HG02870 (cell line): ENCODE results near the gene ZNF436.
A peak's percentile ranks its signal among the peaks of the same experiment; 100 is the strongest.

Experiments
- ATAC-seq: cut with Tn5 transposase; IDR thresholded peaks from one replicate; pipeline ENCODE4 v1.9.1; 2021; ENCODE audit warnings: mild to moderate bottlenecking, moderate library complexity; ENCODE audit not compliant: unreplicated experiment

Gene ZNF436

DNA sequence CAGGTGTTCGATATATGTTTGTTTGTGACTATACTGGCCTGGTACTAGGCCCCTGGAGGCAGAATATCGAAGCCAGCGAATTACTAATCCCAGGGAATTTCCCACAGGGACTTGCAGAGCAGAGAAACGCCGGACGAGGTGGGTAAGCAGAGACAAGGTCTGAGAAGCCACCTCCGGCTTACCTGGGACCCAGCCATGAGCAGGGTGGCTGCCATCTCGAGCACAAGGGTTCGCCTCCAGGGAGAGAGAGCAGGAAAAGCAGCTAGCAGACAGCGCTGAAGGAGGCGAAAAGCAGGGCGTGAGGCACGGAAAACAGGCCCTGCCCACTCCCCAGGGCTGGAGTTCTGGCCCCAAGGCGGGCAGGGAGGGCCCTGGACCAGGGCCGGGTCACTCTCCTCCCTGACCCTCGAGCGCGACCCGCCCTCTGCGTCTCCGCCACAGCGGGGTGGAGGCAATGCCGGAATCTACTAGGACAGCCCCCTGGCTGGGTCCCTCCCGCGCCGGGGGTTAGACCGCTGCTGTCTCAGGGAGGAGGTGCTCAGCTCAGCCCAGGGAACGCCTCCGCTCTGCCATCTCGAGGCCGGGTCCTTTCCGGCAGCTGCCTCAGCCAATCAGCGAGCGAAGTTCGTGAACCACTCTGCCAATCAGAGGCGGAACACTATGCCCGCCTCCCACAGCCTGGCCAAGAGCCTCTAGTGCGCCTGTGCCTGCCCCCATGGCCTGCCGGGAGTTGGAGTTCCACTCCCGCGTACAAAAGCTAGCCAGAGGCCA is 1.7 kb downstream of the ZNF436 start:
- peak; percentile 93 for ATAC-seq

DNA sequence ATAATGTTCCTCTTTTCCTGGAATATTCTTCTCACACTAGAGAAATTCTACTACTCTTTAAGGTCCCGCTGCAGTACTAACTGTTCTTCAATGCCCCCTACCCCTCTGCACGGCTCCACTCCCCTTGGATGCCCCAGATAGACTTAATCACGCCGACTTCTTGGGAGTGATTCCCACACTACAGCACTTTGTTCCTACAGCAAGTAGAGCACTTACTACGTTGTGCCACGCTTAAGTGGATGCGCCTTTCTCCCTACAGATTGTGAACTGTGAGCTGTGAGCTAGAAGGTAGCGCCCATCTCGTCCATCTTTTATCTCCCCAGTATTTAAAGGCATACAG is 2.2 kb downstream of the ZNF436 start:
- no peak for ATAC-seq

DNA sequence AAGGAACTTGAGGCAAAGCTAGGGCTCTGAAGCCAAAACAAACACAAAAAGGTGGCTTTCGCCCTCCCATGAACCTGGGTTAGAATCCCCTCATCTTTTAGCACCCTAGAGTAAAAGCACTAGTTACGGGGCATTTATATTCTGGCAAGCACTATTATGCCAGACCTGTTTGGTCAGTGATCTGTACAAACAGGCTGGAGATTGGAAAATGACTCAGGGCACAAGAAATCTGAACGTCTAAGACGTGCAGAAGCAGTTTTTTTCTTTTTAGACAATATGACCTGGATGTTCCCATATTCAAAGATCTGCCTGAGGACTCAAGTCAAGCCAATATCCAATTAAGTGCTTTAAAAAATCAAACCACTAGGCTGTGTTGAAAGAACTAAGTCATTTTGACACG is 3.0 kb downstream of the ZNF436 start:
- ATAC-seq, result no peak

DNA sequence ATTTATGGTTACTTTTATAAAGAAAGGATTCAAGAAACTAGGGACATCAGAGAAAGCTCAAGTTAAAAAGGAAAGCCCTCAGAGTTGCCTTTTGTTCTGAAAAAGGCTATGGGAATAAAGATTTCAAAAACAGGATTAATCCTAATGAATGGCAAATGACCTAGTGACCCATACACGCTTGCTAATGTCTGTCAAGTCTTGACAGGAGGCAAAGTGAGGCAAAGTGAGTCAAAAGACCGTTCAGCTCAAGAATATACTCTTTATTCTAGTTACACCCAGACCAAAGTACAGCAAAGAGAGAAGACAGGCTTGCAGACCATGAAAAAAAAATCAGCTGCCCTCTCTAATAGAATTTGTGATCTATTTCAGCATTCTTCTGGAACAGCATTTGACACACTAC is 3.5 kb downstream of the ZNF436 start:
- no peak for ATAC-seq

DNA sequence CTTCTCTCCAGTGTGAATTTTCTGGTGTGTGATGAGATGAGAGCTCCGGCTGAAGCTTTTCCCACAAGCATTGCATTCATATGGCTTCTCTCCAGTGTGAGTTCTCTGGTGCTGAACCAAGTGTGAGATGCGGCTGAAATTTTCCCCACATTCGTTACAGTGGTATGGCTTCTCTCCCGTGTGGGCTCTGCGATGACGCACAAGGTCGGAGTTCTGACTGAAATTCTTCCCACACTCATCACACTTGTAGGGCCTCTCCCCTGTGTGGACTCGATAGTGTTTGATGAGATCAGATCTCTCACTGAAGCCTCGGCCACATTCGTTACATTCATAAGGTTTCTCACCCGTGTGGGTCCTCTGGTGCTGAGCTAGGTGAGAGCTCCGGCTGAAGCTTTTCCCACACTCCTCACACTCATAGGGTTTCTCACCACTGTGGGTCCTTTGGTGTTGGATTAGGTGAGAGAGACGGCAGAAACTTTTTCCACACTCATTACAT is 7.4 kb downstream of the ZNF436 start:
- no peak for ATAC-seq

DNA sequence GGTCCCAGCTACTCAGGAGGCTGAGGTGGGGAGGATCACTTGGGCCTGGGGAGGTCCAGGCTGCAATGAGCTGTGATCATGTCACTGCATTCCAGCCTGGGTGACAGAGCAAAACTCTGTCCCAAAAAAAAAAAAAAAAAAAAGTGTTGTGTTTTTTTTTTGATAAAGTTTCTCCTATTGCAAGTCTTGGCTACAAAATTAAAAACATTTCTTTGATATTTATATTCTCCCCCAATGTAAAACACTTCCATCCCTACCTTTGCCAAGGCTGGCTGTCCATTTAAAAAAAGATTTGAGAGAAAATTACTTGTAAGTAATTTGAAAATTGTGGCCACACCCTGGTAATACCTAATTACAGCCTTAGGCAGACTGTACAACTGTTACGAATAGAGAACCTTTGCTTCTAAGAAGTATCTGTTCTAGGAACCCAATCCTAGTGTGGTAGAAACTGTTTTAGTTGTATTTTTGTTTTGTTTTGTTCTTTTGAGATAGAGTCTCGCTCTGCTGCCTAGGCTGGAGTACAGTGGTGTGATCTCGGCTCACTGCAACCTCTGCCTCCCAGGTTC is 11.2 kb downstream of the ZNF436 start:
- ATAC-seq, result no peak

DNA sequence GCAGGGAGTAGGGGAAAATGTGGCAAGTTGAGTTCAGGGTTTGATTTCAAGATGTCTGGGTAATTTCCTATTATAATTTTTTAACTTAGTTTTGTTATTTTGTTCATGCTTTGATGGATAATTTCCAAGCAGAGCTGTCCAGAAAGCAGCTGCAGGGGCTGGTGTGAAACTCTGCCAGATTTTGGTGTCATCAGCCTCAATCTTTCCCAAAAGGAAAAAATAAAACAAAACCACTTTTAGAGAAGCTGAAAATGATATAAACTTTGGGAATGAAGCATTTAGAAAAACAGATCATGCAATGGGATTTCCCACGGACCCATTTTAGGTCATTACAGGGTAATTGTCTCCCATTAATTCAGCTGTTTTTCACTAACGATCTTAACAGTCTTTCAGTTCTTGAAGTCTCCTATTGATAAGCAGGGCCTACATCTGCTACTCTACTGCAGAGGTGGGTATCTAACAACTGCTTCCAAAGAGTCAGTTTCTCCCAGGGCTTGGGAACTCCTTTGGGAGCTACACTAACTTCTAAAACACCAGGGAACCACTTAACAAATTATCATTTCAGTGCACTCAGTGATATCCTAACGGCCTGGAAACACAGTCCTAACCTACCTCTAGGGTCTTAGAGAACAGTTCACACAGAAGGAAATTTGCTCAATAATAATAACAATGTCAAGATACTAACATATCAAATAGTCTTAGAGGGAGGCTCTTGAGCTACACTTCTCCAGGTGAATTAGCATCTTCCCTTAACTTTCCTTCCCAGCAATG is 12.3 kb downstream of the ZNF436 start:
- ATAC-seq, result no peak

DNA sequence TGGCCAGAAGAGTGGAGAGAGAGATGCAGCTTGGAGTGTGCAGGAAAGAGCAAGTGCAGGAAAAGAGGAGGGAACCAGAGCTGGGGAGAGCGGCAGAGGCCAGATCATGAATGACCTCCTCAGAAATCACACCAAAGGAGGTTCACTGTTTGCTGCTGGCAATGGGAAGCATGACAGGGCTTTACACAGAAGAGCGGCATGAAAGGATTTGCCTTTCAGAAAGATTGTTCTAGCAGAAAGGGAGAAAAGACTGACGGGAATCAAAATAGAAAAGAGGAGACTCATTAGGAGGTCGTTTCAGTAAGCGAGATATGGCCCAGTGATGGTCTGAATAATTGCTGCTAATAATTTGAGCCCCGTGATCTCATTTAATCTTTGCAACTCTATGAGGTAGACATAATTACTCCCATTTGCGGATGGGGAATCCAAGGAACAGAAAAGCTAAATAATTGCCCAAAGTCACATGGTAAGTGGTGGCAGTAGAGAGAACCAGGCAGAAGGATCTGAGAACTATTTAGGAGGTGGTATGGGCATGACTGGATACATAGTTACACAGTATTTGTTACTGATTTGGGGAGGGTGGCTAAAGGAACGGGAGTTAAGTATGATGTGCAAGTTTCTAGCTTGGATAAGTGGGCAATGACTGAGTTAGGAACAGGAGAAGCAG is 13.0 kb downstream of the ZNF436 start:
- ATAC-seq, result no peak

DNA sequence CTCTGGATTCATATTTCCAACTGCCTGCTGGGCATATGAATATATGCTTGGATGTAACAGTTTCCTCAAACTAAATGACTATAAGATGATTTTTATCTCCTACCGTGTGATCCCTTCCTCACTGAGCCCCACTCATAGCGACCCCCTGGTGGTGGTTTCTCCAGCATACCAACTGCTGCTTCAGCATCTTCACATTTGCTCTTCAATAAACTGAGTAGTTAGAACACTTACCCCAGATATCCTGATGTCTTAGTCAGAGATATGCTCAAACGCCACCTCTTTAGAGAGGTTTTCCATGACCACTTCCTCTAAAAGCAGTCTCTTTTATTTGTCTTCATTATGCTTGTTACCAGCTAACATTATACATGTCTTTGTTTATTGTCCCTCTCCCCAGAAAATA is 15.4 kb downstream of the ZNF436 start:
- no peak for ATAC-seq

DNA sequence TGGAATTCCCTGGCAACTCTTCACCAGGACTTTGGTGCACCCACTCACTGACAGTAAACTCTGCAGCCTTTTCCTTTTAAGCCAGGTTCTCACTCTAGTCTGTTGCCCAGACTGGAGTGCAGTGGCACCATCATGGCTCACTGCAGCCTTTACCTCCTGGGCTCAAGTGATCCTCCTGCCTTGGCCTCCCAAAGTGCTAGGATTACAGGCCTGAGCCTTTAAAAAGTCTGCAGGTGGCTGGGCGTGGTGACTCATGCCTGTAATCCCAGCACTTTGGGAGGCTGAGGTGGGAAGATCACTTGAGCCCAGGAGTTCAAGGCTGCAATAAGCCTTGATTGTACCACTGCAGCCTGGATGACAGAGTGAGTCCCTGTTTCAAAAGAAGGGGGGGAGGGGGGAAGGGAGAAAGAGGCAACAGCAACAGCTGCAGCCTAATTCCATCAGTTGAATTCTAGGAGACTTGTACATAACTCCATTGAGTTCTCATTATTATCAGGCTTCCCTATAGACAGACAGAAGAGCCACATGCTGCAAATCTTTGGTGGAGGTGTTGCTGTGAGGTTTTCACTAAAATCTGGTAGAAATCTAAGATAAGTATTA is 17.4 kb downstream of the ZNF436 start:
- no peak for ATAC-seq

DNA sequence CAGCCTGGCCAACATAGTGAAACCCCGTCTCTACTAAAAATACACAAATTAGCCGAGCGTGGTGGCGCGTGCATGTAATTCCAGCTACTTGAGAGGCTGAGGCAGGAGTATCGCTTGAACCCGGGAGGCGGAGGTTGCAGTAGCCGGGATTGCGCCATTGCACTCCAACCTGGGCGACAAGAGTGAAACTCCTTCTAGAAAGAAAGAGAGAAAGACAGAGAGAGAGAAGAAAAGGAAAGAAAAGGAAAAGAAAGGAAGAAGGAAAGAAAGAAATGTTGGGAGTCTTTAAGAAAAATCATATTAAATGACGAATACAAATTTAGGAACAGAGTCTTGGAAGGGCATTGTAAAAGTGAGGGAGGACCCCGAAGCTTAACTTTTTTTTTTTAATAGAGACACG is 23.7 kb downstream of the ZNF436 start:
- ATAC-seq, result no peak

DNA sequence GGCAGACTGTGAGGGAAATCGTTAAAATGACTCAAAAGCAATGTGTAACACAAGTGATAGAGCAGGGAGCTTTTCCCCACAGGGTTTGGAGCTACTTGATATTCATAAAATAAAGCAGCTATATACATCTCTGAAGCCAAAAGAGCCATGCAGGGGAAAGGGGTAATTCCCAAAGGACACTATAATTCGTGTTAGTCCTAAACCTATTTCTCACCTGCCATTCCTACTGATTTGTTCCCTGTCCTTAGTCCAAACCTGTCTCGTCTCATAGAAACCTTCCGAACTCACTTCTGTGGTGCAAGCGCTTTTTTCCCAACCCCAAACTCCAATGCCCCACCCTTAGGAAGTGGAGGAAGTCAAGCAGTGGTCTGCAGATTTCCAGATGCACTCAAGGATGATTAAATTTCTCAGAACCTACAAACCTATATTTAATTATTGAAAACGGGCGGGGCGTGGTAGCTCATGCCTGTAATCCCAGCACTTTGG is 24.6 kb downstream of the ZNF436 start:
- no peak for ATAC-seq

DNA sequence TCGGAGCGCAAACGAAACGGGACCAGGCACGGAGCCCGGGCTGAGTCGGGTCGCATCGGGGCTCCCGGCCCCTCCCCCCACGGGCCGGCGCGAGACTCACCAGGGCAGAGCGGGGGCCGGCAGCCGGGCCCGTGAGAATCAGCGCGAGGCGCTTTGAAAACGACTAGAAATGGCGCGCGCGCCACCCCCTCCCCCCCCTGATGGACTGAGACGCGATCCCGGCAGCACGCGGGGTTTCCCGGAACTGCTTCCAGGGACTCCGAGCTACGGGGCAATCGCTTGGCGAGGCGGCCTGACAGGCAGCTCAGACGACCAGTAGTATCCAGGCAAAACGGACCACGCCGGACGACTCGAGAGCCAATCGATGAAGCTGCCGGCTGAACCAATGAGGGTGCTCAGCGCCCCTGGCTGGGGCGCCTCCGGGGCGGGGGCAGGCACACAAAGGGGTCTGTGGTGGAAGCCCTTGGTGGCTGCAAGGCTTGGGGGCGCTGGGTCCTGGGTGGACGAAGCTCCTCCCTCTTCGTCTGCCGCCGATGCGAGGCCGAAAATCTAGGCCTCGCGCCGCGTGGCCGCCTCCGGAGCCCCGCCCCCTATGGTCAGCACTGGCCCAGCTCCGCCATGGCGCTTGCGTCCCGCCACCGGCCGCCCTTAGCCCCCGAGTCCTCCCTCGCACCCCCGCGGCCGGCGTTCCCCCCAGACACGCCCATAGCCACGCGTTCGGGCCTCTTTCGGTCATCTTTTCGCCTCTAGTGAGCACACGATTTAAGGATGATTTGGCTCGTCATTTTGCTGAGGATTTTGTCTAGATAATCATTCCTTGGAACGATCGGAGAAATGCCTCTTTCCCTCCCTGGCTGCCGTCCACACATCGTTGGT is 25.3 kb downstream of the ZNF436 start, which contains the start of gene HNRNPR:
TSS of gene HNRNPR (minus strand) at position 174 of the 876 bp plus-strand sequence. CDS start 3,276 bp downstream, outside the sequence.
- ATAC-seq, result peak; percentile 91

DNA sequence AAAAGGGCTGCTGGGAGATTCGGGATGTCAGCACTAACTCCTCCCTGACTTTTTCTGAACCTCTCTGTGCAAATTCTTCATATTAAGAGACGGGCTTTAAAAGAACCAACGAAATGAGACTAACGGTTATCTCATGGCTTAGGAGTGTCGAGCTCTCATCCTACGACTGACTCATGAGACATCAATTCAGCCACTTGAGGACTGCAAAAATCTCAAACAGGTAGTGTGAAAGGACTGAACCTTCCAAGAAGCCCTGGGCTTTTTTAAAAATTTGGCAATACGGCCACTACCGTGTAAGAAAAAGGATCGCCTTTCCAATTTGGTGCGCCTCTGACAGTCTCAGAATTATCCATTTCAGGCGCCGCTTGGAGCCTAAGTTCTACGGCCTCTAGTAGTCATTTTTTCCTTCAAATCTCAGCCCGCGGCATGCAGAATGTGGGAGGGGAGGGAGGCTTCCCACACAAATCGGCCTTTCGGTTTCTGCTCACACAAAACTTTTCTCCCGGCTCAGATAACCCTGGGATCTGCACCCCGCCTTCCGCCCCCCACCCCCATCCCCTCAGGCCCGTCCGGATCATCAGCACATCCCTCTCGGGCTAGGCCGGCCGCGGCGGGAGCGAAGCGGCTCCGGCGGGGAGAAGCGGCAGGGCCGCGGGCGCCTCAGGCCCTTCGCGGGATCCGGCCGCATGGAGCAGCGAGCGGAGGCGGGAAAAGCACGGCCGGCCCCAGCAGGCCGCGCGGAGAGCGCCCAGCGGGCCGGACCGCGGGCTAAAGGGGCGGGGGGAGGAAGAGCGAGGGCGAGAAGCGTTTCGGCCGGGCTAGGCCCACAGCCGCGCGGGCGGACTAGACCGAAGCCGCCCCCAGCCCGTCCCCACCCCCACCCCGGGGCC is 26.2 kb downstream of the ZNF436 start:
- ATAC-seq, result peak; percentile 15

DNA sequence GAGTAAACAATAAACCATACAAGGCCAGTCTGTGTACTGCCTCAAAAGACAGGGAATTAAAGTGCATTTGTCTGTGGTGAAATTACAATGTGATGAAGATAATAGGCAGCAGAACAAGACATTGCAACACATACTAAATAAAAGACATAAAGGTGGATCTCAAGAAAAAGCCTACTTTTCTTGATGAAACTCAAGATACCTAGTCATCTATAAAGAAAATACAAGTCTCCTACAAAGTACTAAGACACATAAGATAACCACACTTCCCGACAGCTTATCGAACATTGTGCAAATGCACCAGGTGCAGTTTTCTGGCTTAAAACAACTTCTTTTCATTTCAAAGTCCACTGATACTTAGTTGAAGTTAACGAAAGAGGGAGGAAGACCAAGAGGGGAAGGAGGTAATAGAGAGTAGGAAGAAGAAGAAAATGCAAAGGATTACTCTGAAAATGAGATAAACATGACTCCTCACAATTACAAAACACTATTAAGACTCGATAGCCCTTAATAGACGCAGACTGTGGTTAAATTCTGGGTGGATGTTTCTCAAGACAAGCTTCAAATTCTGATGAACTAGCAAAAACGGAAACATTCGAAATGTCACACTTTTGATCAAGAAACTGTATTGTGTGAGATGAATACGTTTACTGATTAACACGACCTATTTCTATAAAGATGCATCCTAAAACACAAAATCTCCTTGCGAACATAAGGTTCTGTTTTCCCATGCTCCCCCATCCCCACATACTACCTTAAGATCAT is 27.5 kb downstream of the ZNF436 start:
- ATAC-seq, result no peak

DNA sequence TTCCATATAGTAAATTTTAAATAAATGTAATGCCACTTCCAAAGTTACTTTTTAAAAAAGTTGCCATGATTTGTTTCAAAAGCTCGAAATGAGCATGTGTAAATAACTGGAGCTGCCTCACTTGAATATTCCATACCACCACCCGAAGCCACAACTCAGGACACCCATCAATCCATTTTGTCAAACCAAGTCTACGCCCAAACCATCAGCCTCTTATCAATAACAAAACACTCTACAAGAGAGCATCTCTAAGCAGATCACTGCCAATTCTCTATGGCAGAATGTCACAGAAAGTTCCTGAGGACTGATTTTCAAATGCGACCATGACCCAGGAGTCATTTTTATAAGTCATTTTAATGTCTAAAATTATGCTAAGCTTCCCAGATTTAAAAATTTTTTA is 30.0 kb downstream of the ZNF436 start:
- no peak for ATAC-seq

DNA sequence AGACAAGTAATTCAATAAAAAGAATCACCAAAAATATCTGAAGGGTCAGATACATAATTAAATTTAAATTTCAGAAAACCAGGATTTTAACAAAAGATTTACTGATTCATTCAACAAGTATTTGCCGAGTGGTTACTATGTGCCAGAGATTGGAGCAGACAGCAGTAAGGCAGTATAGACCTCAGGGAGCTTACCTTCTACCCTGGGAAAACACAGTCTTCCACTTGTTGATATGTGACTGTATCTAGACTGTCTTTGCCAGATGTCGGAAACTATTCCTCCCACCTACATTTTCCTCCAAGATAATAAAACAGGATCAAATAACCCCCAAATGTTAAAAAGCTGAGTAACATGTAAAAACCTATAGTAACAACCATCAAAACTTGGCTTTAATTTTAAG is 31.8 kb downstream of the ZNF436 start:
- no peak for ATAC-seq

DNA sequence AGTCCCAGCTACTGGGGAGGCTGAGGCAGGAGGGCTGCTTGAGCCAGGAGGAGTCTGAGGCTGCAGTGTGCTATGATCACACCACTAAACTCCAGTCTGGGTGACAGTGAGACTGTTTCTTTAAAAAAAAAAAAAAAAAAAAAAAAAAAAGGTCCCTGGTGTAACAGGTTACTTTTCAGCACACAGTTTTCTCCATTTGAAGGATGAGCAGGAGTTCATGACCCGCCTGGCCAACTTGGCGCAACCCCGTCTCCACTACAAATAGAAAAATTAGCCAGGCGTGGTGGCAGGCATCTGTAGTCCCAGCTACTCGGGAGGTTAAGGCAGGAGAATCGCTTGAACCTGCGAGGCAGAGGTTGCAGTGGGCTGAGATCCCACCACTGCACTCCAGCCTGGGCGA is 37.9 kb downstream of the ZNF436 start:
- no peak for ATAC-seq
